Measurements from ENCODE around the gene NIPSNAP3A. TPM values are rescaled to one million over a fixed set of nuclear protein-coding genes. Genes with fewer than 3 reads are reported as not detected.
A peak's percentile ranks its signal among the peaks of the same experiment; 100 is the strongest.

NIPSNAP3A gene
- total RNA-seq, 1 experiment from 2014 or later, result 7.2 TPM

DNA sequence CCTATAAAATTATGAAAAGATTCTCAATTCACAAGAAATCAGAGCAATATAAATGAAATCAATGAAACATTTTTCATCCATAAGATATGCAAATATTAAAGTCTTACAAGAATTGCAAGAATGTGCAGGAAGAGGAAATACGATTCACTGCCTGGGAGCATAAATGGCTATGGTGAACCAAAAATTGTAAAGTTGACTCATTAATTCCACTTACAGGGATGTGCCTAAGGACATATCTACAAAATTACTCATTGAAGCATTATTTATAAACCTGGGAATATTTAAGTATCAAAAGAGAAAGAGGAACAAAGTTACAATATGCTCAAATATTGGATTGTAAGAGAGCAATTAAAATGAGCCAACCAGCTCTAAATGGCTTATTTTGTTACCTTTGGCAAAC, 6.9 kb upstream of the NIPSNAP3A start (continued):
- no peak for TF ChIP-seq NR2C2 (CRISPR knock-in tag; IDR thresholded peaks at IDR 0.05)

DNA sequence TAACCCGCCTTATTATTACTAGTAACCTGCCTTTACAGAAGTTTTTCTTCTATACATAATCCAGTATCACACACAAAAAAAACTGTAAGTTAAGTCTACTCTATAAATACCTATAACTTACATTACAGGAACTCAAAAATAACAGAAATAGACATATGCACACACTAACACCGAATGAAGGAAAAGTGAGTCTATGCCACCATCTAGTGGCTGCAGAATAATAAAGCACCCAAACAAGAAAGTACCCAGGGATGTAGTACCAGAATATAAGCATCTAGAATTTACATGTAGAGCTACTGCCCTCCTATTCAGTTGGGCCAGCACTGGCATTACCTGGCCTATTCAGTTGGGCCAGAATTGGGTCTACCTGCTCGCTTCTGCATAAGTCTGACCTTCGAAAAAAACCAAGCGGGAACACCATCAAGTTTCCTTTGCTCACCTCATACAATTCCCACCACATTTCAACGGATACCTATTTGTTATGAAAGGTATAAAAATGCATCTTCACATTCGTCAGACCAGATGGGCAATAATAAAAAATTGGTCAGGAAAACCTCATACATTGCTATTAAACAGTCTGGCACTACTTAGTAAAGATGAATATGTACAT, 4.0 kb upstream of the NIPSNAP3A start:
- Mint-ChIP-seq H3K36me3 (no peaks in the 10 kb centered on the region), H3K27me3 (ENCODE audit: low read depth) (no peaks in the 10 kb centered on the region), H3K4me3 (no peak overlapping the region), H3K27ac (no peak overlapping the region), H3K9me3 (no peaks in the 10 kb centered on the region), H3K4me1 (peaks cover 19% of the 10 kb centered on the region)
- ChIA-PET POLR2A (no interaction called here), CTCF (interaction anchor here (0.5 to 1.5 kb wide), 22 partner anchors 10 to 786 kb away, joined by 3 to 6 read pairs (median 3); partner anchors contain the start of gene NIPSNAP3B)
- peak; percentile 38 for ATAC-seq
- TF ChIP-seq, protein P1, sequence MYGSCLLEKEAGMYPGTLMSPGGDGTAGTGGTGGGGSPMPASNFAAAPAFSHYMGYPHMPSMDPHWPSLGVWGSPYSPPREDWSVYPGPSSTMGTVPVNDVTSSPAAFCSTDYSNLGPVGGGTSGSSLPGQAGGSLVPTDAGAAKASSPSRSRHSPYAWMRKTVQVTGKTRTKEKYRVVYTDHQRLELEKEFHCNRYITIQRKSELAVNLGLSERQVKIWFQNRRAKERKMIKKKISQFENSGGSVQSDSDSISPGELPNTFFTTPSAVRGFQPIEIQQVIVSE (CRISPR knock-in tag; IDR thresholded peaks at IDR 0.05; ENCODE audit: borderline replicate concordance), result no peak
- TF ChIP-seq FOXJ3 (CRISPR knock-in tag; IDR thresholded peaks at IDR 0.05; ENCODE audit: borderline replicate concordance), result no peak
- TF ChIP-seq ATF6 (CRISPR knock-in tag; IDR thresholded peaks at IDR 0.05), result no peak
- TF ChIP-seq CTCF (IDR thresholded peaks at IDR 0.05), result peak; percentile 68
- DNase-seq (ENCODE audit: low spot score), result no peak

DNA sequence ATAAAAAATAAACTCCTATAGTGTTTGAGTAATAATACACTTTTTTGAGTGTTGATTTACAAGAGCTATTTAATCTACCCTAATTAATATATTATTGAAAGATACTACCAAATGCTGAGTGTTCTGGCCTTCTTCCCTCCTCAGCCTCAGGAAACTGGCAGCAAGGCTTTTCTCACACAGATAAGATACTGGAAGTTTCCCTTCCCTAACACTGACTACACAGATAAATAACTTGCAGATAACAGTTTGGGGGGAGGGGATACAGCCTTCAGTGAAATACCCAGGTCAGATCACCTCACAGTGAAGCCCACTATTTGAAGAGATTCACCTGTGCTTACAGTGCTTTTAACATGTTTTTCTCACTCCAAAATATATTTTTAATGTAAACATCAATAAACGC, 1.6 kb upstream of the NIPSNAP3A start:
- H3K4me1 Mint-ChIP-seq, result peaks cover 25% of the 10 kb centered on the region
- no peak for ATAC-seq
- no peak overlapping the region for H3K4me3 Mint-ChIP-seq
- H3K9me3 Mint-ChIP-seq, result no peaks in the 10 kb centered on the region
- H3K27me3 Mint-ChIP-seq (ENCODE audit: low read depth), result no peaks in the 10 kb centered on the region; the same call in 1 of the 2 replicates
- no peaks in the 10 kb centered on the region for H3K36me3 Mint-ChIP-seq
- TF ChIP-seq, protein P2, sequence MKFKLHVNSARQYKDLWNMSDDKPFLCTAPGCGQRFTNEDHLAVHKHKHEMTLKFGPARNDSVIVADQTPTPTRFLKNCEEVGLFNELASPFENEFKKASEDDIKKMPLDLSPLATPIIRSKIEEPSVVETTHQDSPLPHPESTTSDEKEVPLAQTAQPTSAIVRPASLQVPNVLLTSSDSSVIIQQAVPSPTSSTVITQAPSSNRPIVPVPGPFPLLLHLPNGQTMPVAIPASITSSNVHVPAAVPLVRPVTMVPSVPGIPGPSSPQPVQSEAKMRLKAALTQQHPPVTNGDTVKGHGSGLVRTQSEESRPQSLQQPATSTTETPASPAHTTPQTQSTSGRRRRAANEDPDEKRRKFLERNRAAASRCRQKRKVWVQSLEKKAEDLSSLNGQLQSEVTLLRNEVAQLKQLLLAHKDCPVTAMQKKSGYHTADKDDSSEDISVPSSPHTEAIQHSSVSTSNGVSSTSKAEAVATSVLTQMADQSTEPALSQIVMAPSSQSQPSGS (CRISPR knock-in tag; IDR thresholded peaks at IDR 0.05; ENCODE audit: borderline replicate concordance, low read depth), result no peak
- TF ChIP-seq JUN (CRISPR knock-in tag; IDR thresholded peaks at IDR 0.05) (no peak), ZSCAN18 (CRISPR knock-in tag; IDR thresholded peaks at IDR 0.05) (no peak), TEAD1 (CRISPR knock-in tag; IDR thresholded peaks at IDR 0.05) (no peak), ELF4 (CRISPR knock-in tag; IDR thresholded peaks at IDR 0.05; ENCODE audit: low read depth) (no peak)
- TF ChIP-seq, protein P3, sequence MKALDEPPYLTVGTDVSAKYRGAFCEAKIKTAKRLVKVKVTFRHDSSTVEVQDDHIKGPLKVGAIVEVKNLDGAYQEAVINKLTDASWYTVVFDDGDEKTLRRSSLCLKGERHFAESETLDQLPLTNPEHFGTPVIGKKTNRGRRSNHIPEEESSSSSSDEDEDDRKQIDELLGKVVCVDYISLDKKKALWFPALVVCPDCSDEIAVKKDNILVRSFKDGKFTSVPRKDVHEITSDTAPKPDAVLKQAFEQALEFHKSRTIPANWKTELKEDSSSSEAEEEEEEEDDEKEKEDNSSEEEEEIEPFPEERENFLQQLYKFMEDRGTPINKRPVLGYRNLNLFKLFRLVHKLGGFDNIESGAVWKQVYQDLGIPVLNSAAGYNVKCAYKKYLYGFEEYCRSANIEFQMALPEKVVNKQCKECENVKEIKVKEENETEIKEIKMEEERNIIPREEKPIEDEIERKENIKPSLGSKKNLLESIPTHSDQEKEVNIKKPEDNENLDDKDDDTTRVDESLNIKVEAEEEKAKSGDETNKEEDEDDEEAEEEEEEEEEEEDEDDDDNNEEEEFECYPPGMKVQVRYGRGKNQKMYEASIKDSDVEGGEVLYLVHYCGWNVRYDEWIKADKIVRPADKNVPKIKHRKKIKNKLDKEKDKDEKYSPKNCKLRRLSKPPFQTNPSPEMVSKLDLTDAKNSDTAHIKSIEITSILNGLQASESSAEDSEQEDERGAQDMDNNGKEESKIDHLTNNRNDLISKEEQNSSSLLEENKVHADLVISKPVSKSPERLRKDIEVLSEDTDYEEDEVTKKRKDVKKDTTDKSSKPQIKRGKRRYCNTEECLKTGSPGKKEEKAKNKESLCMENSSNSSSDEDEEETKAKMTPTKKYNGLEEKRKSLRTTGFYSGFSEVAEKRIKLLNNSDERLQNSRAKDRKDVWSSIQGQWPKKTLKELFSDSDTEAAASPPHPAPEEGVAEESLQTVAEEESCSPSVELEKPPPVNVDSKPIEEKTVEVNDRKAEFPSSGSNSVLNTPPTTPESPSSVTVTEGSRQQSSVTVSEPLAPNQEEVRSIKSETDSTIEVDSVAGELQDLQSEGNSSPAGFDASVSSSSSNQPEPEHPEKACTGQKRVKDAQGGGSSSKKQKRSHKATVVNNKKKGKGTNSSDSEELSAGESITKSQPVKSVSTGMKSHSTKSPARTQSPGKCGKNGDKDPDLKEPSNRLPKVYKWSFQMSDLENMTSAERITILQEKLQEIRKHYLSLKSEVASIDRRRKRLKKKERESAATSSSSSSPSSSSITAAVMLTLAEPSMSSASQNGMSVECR (CRISPR knock-in tag; IDR thresholded peaks at IDR 0.05; ENCODE audit: borderline replicate concordance), result no peak
- no peak overlapping the region for H3K27ac Mint-ChIP-seq
- POLR2A ChIA-PET, result no interaction called here
- DNase-seq (ENCODE audit: low spot score), result no peak
- CTCF ChIA-PET, result no interaction called here

All from WTC11 (cell line).